ENCODE data around the gene REEP5. TPM values are rescaled to one million over a fixed set of nuclear protein-coding genes. Genes with fewer than 3 reads are reported as not detected.

The REEP5 gene
- total RNA-seq, 1 experiment from 2014 or later, result 85.2 TPM

GRCh38 chr5:112847306-112847705 is 74.7 kb downstream of the REEP5 start:
- no peak overlapping the region for H3K27ac ChIP-seq (ENCODE audit: low read length)
- DNase-seq, result no peak
- TF ChIP-seq, protein P1, sequence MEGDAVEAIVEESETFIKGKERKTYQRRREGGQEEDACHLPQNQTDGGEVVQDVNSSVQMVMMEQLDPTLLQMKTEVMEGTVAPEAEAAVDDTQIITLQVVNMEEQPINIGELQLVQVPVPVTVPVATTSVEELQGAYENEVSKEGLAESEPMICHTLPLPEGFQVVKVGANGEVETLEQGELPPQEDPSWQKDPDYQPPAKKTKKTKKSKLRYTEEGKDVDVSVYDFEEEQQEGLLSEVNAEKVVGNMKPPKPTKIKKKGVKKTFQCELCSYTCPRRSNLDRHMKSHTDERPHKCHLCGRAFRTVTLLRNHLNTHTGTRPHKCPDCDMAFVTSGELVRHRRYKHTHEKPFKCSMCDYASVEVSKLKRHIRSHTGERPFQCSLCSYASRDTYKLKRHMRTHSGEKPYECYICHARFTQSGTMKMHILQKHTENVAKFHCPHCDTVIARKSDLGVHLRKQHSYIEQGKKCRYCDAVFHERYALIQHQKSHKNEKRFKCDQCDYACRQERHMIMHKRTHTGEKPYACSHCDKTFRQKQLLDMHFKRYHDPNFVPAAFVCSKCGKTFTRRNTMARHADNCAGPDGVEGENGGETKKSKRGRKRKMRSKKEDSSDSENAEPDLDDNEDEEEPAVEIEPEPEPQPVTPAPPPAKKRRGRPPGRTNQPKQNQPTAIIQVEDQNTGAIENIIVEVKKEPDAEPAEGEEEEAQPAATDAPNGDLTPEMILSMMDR (conservative IDR thresholded peaks at IDR 0.05; ENCODE audit: low read depth, low read length), result no peak
- no peak for TF ChIP-seq EZH2 (IDR thresholded peaks at IDR 0.05; ENCODE audit: low read length, unreplicated experiment)
- no peak for TF ChIP-seq EZH2phosphoT487 (IDR thresholded peaks at IDR 0.05; ENCODE audit: borderline replicate concordance, low read length)
- no peak for ATAC-seq
- intact Hi-C loops (cut with micrococcal nuclease), result loop anchor here (5.0 kb wide), 1 partner anchor 155 kb away; no protein-coding TSS in a partner anchor
- no peaks in the 10 kb centered on the region for H3K36me3 ChIP-seq (ENCODE audit: low read depth, low read length)
- H4K20me1 ChIP-seq (ENCODE audit: low read length), result no peaks in the 10 kb centered on the region
- H3K9ac ChIP-seq (ENCODE audit: low read length), result no peak overlapping the region
- H2AFZ ChIP-seq (ENCODE audit: low read length), result no peak overlapping the region
- ChIA-PET POLR2A (ENCODE audit: unreplicated experiment) (no interaction called here), CTCF (no interaction called here)
- H3K4me2 ChIP-seq (ENCODE audit: low read length), result no peak overlapping the region
- H3K79me2 ChIP-seq (ENCODE audit: low read length), result no peaks in the 10 kb centered on the region
- no peaks in the 10 kb centered on the region for H3K4me1 ChIP-seq (ENCODE audit: insufficient read depth, low read length)
- no peaks in the 10 kb centered on the region for H3K27me3 ChIP-seq (ENCODE audit: low read length)
- no peak overlapping the region for H3K4me3 ChIP-seq (ENCODE audit: low read length)
- no peaks in the 10 kb centered on the region for H3K9me3 ChIP-seq (ENCODE audit: low read length)
- no TSS peak for BruUV-seq (replicated peaks)
- no peaks in the 10 kb centered on the region for H3K9me2 ChIP-seq (replicated peaks; ENCODE audit: low read length)
- H3F3A ChIP-seq (ENCODE audit: low read length, unreplicated experiment), result no peaks in the 10 kb centered on the region

GRCh38 chr5:112846556-112846955 is 75.5 kb downstream of the REEP5 start:
- ChIA-PET POLR2A (ENCODE audit: unreplicated experiment) (no interaction called here), CTCF (no interaction called here)
- H4K20me1 ChIP-seq (ENCODE audit: low read length), result no peaks in the 10 kb centered on the region
- no peak overlapping the region for H3K27ac ChIP-seq (ENCODE audit: low read length)
- no peak overlapping the region for H3K9ac ChIP-seq (ENCODE audit: low read length)
- H3K4me2 ChIP-seq (ENCODE audit: low read length), result no peak overlapping the region
- intact Hi-C loops (cut with micrococcal nuclease), result loop anchor here (5.0 kb wide), 1 partner anchor 154 kb away; no protein-coding TSS in a partner anchor
- H3K4me3 ChIP-seq (ENCODE audit: low read length), result no peak overlapping the region
- no peaks in the 10 kb centered on the region for H3F3A ChIP-seq (ENCODE audit: low read length, unreplicated experiment)
- no TSS peak for BruUV-seq (replicated peaks)
- DNase-seq (no peak), ATAC-seq (no peak)
- H2AFZ ChIP-seq (ENCODE audit: low read length), result no peak overlapping the region
- TF ChIP-seq EZH2phosphoT487 (IDR thresholded peaks at IDR 0.05; ENCODE audit: borderline replicate concordance, low read length) (no peak), EZH2 (IDR thresholded peaks at IDR 0.05; ENCODE audit: low read length, unreplicated experiment) (no peak)
- TF ChIP-seq, protein P1 (conservative IDR thresholded peaks at IDR 0.05; ENCODE audit: low read depth, low read length), result no peak
- H3K4me1 ChIP-seq (ENCODE audit: insufficient read depth, low read length), result no peaks in the 10 kb centered on the region
- H3K9me3 ChIP-seq (ENCODE audit: low read length), result no peaks in the 10 kb centered on the region
- H3K36me3 ChIP-seq (ENCODE audit: low read depth, low read length), result no peaks in the 10 kb centered on the region
- H3K79me2 ChIP-seq (ENCODE audit: low read length), result no peaks in the 10 kb centered on the region
- H3K9me2 ChIP-seq (replicated peaks; ENCODE audit: low read length), result no peaks in the 10 kb centered on the region
- no peaks in the 10 kb centered on the region for H3K27me3 ChIP-seq (ENCODE audit: low read length)

DNA sequence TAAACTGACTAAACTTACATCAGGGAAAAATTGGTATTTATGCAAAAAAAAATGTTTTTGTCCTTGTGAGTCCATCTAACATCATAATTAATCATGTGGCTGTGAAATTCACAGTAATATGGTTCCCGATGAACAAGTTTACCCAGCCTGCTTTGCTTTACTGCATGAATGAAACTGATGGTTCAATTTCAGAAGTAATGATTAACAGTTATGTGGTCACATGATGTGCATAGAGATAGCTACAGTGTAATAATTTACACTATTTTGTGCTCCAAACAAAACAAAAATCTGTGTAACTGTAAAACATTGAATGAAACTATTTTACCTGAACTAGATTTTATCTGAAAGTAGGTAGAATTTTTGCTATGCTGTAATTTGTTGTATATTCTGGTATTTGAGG is 77.5 kb downstream of the REEP5 start:
- Histone ChIP-seq H3K27ac (ENCODE audit: low read length) (no peak overlapping the region), H3K79me2 (ENCODE audit: low read length) (no peaks in the 10 kb centered on the region), H3K4me1 (ENCODE audit: insufficient read depth, low read length) (no peaks in the 10 kb centered on the region), H3K4me3 (ENCODE audit: low read length) (no peak overlapping the region), H3K9me2 (replicated peaks; ENCODE audit: low read length) (no peaks in the 10 kb centered on the region), H4K20me1 (ENCODE audit: low read length) (no peaks in the 10 kb centered on the region), H3K4me2 (ENCODE audit: low read length) (no peak overlapping the region), H3K9ac (ENCODE audit: low read length) (no peak overlapping the region), H3K9me3 (ENCODE audit: low read length) (no peaks in the 10 kb centered on the region), H3K27me3 (ENCODE audit: low read length) (no peaks in the 10 kb centered on the region), H3K36me3 (ENCODE audit: low read depth, low read length) (no peaks in the 10 kb centered on the region), H3F3A (ENCODE audit: low read length, unreplicated experiment) (no peaks in the 10 kb centered on the region), H2AFZ (ENCODE audit: low read length) (no peak overlapping the region)
- DNase-seq (no peak), ATAC-seq (no peak)
- TF ChIP-seq EZH2 (IDR thresholded peaks at IDR 0.05; ENCODE audit: low read length, unreplicated experiment) (no peak), EZH2phosphoT487 (IDR thresholded peaks at IDR 0.05; ENCODE audit: borderline replicate concordance, low read length) (no peak)
- TF ChIP-seq, protein P1 (conservative IDR thresholded peaks at IDR 0.05; ENCODE audit: low read depth, low read length), result no peak
- ChIA-PET CTCF (no interaction called here), POLR2A (ENCODE audit: unreplicated experiment) (no interaction called here)
- intact Hi-C loops (cut with micrococcal nuclease), result no loop called here
- no TSS peak for BruUV-seq (replicated peaks)
